MM.1S (cell line): ENCODE results near the gene MSI2.

Source experiments
- CTCF ChIP-seq: fragments of 300-600 bp; sonication (generic); IDR thresholded peaks from 2 replicates; pipeline ENCODE4 v1.5.1; 2016; ENCODE audit warnings: antibody characterized with exemption, low read length, mixed read lengths
- EZH2phosphoT487 ChIP-seq: fragments of 300-600 bp; sonication (generic); IDR thresholded peaks from 2 replicates; pipeline ENCODE4 v1.6.1; 2018; ENCODE audit warnings: antibody characterized with exemption, low read length

DNA sequence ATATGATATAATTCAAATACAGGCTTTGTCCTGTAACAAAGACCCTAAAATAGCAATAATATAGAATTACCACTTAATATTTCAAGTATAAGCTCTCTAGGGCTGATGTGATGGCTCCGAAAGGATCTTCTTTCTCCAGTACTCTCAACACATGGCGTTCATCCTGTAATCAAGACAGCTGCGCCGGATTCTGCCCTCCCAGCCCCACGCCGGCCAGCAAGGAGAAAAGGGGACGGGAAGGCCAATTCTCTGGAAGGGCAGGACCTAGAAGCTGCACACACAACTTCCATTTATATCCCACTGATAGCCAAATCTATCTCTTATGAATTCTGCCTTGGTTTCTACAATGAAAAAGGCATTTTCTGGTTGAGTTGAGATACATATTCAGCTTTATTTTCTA lies 456.8 kb downstream of the MSI2 start:
- no peak for TF ChIP-seq CTCF
- TF ChIP-seq EZH2phosphoT487 = no peak
